ENCODE data around the gene RHOXF2B. TPM values are rescaled to one million over a fixed set of nuclear protein-coding genes. Genes with fewer than 3 reads are reported as not detected.
A peak's percentile ranks its signal among the peaks of the same experiment; 100 is the strongest.
"Not testable (repeated sequence)": the region's sequence is repeated elsewhere in the genome, so short reads cannot be mapped to it uniquely, and the experiment has no call there.

RHOXF2B gene
- not detected for total RNA-seq
- long read RNA-seq, donor 1, result 0 reads
- long read RNA-seq, donor 2, result 0 reads

GRCh38 chrX:120077590-120077989 lies at the start of gene RHOXF2B:
Gene RHOXF2B (minus strand): TSS chrX:120077690. CDS start chrX:120077552, 138 bp downstream.
- ATAC-seq; H3K4me1 ChIP-seq (ENCODE audit: low read depth); H3K36me3 ChIP-seq (ENCODE audit: low read depth); DNase-seq; H3K4me3 ChIP-seq; intact Hi-C loops (cut with DNase I, micrococcal nuclease); H3K9me3 ChIP-seq: not testable (repeated sequence)

- no peak for TF ChIP-seq CTCF (IDR thresholded peaks at IDR 0.05)
Measured at GRCh38 chrX:120125444-120125843, 48.0 kb upstream of the RHOXF2B start.

GRCh38 chrX:120120223-120120622 lies 42.7 kb upstream of the RHOXF2B start:
- Histone ChIP-seq H3K9me3 (no peaks in the 10 kb centered on the region), H3K36me3 (ENCODE audit: low read depth) (no peaks in the 10 kb centered on the region), H3K4me3 (no peak overlapping the region), H3K4me1 (ENCODE audit: low read depth) (no peaks in the 10 kb centered on the region)
- intact Hi-C loops (cut with DNase I, micrococcal nuclease), result no loop called here
- peak in 1 of 3 donors; percentile 28 for DNase-seq
- TF ChIP-seq CTCF (IDR thresholded peaks at IDR 0.05), result no peak
- peak; percentile 20 for ATAC-seq

More at GRCh38 chrX:120125444-120125843, 48.0 kb upstream of the RHOXF2B start:
- no peaks in the 10 kb centered on the region for H3K36me3 ChIP-seq (ENCODE audit: low read depth)
- H3K9me3 ChIP-seq, result no peaks in the 10 kb centered on the region
- no peaks in the 10 kb centered on the region for H3K4me1 ChIP-seq (ENCODE audit: low read depth)
- DNase-seq (no peak), ATAC-seq (peak; percentile 29)
- intact Hi-C loops (cut with DNase I, micrococcal nuclease), result no loop called here
- H3K4me3 ChIP-seq, result no peak overlapping the region

- no peak within 1 kb of the TSS for H3K4me3 ChIP-seq
- intact Hi-C loops (cut with DNase I, micrococcal nuclease), result no loop called here
- ATAC-seq (no peak), DNase-seq (no peak)
- no peaks in the 10 kb centered on the region for H3K36me3 ChIP-seq (ENCODE audit: low read depth)
- H3K9me3 ChIP-seq, result no peaks in the 10 kb centered on the region
- no peaks in the 10 kb centered on the region for H3K4me1 ChIP-seq (ENCODE audit: low read depth)
- no peak for TF ChIP-seq CTCF (IDR thresholded peaks at IDR 0.05)
Measured at GRCh38 chrX:120115438-120115963, 38.0 kb upstream of the RHOXF2B start, which contains the start of gene RHOXF1. Gene RHOXF1 (minus strand): TSS chrX:120115913. CDS start chrX:120115862, 51 bp downstream.

- Histone ChIP-seq H3K4me1 (ENCODE audit: low read depth) (no peaks in the 10 kb centered on the region), H3K36me3 (ENCODE audit: low read depth) (no peaks in the 10 kb centered on the region), H3K4me3 (no peak overlapping the region), H3K9me3 (no peaks in the 10 kb centered on the region)
- DNase-seq (no peak), ATAC-seq (no peak)
- TF ChIP-seq CTCF (IDR thresholded peaks at IDR 0.05), result no peak
- intact Hi-C loops (cut with DNase I, micrococcal nuclease), result no loop called here
Measured at GRCh38 chrX:120111611-120112010, 34.1 kb upstream of the RHOXF2B start.

GRCh38 chrX:120109378-120109777 lies 31.9 kb upstream of the RHOXF2B start:
- H3K36me3 ChIP-seq (ENCODE audit: low read depth), result no peaks in the 10 kb centered on the region
- DNase-seq, result no peak
- no peak for TF ChIP-seq CTCF (IDR thresholded peaks at IDR 0.05)
- intact Hi-C loops (cut with DNase I, micrococcal nuclease), result no loop called here
- no peaks in the 10 kb centered on the region for H3K4me1 ChIP-seq (ENCODE audit: low read depth)
- no peaks in the 10 kb centered on the region for H3K9me3 ChIP-seq
- no peak overlapping the region for H3K4me3 ChIP-seq
- no peak for ATAC-seq

- intact Hi-C loops (cut with DNase I, micrococcal nuclease); DNase-seq; H3K36me3 ChIP-seq (ENCODE audit: low read depth); H3K9me3 ChIP-seq; H3K4me1 ChIP-seq (ENCODE audit: low read depth); H3K4me3 ChIP-seq; ATAC-seq: not testable (repeated sequence)
Measured at GRCh38 chrX:120104707-120105106, 27.2 kb upstream of the RHOXF2B start.

GRCh38 chrX:120101057-120101456 lies 23.6 kb upstream of the RHOXF2B start:
- H3K9me3 ChIP-seq; DNase-seq; H3K36me3 ChIP-seq (ENCODE audit: low read depth); intact Hi-C loops (cut with DNase I, micrococcal nuclease); ATAC-seq; H3K4me1 ChIP-seq (ENCODE audit: low read depth); H3K4me3 ChIP-seq: not testable (repeated sequence)
